GM23338 (cell line): Measurements from ENCODE around the gene CCDC138.

ENCODE experiments used
- CREB1 ChIP-seq: fragments of 250-450 bp; sonication (Bioruptor Pico); IDR thresholded peaks from 2 replicates; pipeline ENCODE4 v1.5.0; 2020; ENCODE audit warnings: low read depth, mild to moderate bottlenecking, moderate library complexity
- REST ChIP-seq: IDR thresholded peaks from one replicate; pipeline ENCODE4 v1.6.1; 2018; ENCODE audit warnings: antibody characterized with exemption; ENCODE audit not compliant: unreplicated experiment
- TF ChIP-seq, protein P1 (sequence below), 2 experiments: fragments of 200-600 bp in 1 of 2; sonication (generic) in 1 of 2; conservative IDR thresholded peaks; 2 replicates each; pipeline versions ENCODE4 v1.5.1 to v1.6.1; 2016 to 2017; ENCODE audit warnings: antibody characterized with exemption in 2 of 2, low read depth in 2 of 2, mild to moderate bottlenecking in 2 of 2, moderate library complexity in 1 of 2

DNA sequence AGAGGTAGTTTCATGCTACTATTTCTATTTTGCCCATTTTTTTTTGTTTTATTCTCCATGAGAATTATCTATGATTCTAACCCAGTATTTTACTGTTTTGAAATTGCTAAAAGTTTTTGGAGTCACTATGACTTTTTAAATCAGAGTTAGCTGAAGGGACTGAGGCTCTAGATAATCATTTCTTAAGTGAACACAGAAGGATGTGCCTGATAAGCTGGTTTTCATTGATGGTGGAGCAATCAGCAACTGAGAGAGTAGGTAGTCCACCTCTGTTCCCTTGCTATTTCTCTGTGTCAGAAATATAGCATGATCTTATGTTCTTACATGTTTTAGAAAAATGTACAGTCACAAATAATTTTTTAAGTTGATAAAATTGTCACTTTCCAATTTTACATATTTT lies 59.4 kb downstream of the CCDC138 start:
- TF ChIP-seq, protein P1, sequence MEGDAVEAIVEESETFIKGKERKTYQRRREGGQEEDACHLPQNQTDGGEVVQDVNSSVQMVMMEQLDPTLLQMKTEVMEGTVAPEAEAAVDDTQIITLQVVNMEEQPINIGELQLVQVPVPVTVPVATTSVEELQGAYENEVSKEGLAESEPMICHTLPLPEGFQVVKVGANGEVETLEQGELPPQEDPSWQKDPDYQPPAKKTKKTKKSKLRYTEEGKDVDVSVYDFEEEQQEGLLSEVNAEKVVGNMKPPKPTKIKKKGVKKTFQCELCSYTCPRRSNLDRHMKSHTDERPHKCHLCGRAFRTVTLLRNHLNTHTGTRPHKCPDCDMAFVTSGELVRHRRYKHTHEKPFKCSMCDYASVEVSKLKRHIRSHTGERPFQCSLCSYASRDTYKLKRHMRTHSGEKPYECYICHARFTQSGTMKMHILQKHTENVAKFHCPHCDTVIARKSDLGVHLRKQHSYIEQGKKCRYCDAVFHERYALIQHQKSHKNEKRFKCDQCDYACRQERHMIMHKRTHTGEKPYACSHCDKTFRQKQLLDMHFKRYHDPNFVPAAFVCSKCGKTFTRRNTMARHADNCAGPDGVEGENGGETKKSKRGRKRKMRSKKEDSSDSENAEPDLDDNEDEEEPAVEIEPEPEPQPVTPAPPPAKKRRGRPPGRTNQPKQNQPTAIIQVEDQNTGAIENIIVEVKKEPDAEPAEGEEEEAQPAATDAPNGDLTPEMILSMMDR (conservative IDR thresholded peaks at IDR 0.05; ENCODE audit: low read depth in 2 of 2), result no peak
- TF ChIP-seq REST (no peak), CREB1 (CRISPR knock-in tag) (no peak)
